T-helper 2 cell (primary cell): ENCODE data around the gene ACER3.

ENCODE experiments used
- DNase-seq, 5 experiments: peaks; one replicate each; pipeline versions ENCODE4 v3.0.0 to v3.0.0-alpha.2; 2012 to 2022

Gene ACER3

GRCh38 chr11:76997512-76997911, 136.8 kb downstream of the ACER3 start:
- DNase-seq: peak in 1 of 5 experiments; percentile 53

DNA sequence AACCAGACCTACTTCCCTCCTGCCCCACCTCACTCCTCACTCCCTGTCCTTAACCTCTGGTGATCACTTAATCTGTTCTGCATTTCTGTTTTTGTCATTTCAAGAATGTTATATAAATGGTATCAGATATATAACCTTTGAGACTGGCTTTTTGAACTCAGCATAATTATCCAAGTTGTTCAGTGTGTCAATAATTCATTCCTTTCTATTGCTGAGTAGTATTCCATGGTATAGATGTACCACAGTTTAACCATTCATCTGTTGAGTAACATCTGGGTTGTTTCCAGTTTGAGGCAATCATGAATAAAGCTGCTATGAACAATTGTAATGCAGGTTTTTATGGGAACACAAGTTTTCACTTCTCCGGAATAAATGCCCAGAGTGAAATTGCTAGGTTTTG, 138.9 kb downstream of the ACER3 start:
- DNase-seq: no peak

- no peak for DNase-seq
These were observed 140.9 kb downstream of the ACER3 start for GRCh38 chr11:77001613-77002012.

DNA sequence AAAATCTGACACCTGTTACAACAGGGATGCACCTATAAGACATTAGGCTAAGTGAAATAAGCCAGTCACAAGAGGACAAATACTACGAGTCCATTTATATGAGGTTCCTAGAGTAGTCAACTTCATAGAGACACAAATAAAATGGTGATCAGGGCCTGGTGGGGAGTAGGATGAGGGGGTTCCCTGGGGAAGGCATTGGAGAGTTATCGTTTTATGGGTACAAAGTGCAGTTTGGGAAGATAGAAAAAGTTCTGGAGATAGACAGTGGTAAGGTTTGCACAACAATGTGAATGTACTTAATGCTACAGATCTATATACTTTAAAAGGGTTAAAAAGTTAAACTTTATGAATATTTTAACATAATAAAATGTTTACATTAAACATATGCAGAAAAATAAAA, 142.1 kb downstream of the ACER3 start:
- no peak for DNase-seq

DNA sequence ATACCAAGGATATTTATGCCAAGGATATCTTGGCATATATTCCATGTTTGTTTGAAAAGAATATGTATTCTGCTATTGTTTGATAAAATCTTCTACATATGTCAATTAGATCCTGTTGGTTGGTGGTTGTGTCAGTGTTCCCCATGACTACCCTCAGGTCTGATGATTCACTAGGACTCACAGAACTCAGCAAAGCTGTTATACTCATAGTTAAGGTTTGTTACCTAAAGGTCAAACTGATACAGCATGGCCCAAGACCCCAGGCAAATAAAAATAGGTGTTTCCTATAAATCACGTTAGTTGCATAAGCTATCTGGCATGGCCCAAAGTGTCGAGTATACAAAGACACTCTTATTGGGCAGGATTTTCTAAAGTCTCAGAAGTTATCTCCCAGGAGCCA, 143.2 kb downstream of the ACER3 start:
- DNase-seq: no peak

DNA sequence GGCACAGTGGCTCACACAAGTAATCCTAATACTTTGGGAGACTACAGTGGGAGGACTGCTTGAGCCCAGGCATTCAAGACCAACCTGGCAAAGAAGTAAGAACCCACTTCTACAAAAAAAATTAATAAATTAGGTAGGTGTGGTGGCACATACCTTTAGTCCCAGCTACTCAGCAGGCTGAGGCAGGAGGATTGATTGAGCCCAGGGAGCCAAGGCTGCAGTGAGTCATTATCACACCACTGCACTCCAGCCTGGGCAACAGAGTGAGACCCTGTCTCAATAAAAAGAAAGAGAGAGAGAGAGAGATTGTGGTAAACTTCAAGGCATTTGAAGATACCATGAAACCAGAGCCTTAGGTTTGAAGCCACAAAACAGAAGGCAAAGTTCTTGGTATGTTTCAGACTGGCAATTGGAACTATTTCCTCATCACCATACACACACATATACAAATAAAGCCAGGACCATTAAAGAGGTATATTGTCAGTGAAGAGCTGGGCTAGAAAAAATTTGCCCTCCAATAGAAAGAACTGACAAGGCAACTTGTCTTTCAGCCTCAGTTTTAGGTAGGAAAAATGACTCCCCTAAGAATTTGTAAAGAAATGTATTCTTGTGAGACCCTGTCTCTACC, 148.9 kb downstream of the ACER3 start:
- DNase-seq: no peak

GRCh38 chr11:77014669-77015068, 154.0 kb downstream of the ACER3 start:
- DNase-seq: no peak

DNA sequence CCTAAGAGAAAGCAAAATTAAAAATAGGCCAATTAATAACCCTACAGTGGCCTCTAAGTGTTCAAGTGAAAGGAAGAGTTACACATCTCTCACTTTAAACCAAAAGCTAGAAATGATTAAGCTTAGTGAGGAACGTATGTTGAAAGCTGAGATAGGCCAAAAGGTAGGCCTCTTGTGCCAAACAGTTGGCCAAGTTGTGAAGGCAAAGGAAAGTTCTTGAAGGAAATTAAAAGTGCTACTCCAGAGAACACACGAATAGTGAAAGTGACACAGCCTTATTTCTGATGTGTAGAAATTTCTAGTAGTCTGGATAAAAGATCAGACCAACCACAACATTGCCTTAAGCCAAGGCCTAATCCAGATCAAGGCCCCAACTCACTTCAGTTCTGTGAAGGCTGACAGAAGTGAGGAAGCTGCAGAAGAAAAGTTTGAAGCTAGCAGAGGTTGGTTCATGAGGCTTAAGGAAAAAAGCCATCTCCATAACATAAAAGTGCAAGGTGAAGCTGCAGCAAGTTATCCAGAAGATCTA, 157.7 kb downstream of the ACER3 start:
- DNase-seq: peak in 1 of 5 experiments; percentile 27

GRCh38 chr11:77019976-77020595, 159.4 kb downstream of the ACER3 start:
- DNase-seq: no peak

DNA sequence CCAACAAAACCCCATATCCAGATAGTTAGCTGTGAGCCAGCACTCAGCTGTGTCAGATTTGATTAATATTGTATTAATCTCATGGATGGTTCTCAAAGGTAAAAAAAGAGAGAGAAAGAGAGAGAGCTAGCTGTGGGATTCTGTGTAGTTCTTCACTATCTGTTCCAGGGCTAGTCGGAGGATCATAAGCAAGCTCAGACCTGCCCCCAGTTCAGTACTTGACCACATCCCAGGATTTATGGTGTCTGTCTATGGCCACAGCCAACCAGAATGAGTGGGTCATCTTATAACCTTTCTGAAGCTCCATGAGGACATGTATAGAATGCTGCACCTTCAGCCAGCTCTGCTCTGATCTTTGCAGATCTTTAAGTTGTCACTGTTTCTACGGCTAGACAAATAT, 160.0 kb downstream of the ACER3 start:
- no peak for DNase-seq

DNA sequence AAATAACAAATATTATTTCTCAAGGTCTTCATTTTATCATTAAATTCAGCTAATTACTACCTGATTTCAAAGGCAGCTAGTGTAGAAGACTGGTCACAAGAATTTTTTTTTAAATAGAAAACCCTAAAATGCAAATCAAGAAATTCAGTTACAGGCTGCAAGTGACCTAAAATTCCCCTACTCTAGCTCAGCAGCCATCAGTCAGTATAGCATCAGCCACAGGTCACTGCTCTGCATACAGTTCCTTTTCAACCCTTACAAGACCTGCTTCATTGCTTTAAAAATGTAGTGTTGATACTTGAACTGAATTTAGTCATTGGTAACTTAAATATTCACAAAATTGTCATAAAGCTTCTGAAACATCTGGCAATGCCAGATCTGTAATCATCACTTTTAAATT, 164.0 kb downstream of the ACER3 start:
- no peak for DNase-seq

DNA sequence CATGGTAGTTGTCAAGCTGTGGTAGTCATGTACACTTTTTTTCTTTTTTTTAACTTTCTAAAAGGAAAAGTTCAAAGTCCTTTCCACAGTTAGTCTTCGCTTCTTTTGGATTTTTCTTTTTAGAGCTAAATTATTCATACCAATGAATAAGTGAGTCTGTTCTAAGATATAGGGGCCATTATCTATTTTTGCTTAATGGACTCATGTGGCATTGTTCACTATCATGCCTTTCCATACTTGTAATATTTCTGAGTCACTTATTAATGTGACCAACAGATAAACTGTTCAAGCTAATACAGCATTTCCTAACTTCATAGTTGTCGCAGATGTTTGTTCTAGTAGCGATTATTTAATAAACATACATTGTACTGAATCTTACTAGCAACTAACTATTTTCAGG, 165.5 kb downstream of the ACER3 start:
- DNase-seq: no peak

DNA sequence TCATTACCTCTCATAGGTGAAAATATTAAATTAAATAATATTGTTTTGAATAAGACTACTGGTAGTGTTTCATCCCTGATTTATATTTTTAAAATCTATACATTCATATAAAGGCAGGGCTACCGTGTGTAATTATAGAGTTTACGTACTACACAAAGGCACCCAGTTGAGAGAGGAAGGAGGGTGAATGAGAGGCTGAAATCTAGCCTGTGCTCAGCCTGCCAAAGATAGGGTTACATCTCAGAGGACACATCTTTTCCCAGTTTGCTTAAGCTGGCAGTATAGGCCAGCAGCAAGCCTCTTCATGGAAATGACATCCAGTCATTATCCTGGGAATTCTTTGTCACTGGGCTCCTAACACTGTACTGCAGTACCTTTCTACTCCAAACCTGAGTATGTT, 166.0 kb downstream of the ACER3 start:
- DNase-seq: no peak

DNA sequence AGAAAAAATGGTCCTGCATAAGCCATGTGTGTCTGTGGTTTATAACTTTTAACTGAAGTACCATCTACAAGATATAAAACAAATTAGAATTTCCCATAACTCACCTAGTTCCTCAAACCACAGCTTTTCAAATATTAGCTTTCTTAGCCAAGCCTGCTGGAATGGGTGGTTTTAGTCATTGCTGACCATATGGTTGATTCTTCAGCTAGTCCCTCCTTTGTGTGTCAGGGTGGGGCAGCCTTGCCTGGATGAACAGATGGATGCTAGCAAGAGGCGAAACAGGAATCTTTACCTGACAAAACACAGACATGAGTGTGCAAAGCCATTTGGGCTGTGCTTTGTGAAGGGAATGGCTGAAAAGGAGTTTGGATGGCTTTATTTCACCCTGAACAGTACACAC, 166.6 kb downstream of the ACER3 start:
- no peak for DNase-seq

DNA sequence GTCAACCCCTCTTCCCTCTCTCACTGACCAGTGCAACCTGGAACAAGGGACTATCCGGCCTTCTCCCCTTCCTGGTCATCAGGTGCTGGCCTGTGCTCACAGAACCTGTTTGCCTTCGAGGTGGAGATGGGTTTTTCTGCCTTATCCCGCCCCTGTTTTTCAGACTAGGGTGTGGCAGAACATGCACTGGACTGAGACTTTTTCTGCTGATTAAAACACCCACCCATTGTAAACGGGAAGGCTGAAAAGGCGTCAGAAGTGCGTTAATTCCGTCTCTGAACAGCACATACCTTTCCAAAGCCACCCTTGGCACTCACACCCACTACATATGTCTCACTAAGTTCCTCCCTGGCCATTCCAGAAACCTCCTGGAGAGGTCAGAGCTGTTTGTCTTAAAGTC, 169.1 kb downstream of the ACER3 start:
- DNase-seq: no peak

GRCh38 chr11:77030834-77031414, 170.2 kb downstream of the ACER3 start:
- no peak for DNase-seq

DNA sequence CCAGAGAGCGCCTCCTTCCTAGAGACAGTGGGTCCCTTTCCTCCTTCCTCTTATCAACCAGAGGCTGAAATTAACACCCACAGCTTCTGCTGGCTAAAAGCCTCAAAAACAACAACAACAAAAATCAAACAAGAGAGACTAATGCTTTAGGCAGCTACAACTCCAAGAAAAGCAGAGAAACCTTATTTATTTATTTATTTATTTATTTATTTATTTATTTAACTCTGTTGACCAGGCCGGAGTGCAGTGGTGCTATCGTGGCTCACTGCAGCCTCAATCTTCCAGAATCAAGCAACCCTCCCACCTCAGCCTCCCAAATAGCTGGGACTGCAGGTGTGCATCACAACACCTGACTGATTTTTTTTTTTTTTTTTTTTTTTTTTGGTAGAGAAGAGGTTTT, 170.9 kb downstream of the ACER3 start:
- no peak for DNase-seq

- DNase-seq: no peak
These were observed 174.3 kb downstream of the ACER3 start for GRCh38 chr11:77035039-77035438.

DNA sequence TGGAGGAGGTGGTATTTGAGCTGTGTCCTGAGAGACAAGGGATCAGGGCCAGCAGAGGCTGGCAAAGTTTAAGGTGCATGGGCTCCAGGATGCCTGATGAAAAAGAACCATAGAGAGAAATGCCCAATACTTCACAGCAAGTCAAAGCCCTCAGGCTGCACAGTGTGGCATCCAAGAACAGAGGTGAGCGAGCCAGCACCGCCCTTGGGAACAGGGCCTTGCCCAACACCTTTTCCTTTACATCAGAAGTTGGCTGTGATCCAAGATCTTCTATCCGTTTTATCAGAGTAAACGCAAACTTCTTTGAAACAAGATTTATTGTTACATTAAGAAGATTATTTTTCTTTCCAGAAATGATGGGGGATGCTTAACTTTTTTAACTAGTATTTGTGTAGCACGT, 174.9 kb downstream of the ACER3 start:
- no peak for DNase-seq

DNA sequence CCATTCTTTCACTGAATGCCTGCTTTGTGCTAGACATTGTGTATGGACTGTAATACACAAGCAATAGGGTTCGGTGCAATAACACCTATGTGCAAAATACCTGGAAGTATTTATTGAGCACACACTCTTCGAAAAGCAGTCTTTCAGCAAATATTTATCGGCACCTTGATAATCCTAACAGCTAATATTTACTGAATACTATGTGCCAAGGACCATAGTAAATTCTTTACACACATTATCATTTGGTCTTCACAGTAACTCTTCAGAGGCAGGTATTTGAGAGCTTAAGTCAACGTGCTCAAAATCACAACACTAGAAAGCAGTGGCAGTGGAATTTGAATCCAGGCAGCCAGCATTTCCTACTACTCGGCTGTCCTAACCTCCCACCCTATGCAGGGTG, 175.7 kb downstream of the ACER3 start:
- no peak for DNase-seq

DNA sequence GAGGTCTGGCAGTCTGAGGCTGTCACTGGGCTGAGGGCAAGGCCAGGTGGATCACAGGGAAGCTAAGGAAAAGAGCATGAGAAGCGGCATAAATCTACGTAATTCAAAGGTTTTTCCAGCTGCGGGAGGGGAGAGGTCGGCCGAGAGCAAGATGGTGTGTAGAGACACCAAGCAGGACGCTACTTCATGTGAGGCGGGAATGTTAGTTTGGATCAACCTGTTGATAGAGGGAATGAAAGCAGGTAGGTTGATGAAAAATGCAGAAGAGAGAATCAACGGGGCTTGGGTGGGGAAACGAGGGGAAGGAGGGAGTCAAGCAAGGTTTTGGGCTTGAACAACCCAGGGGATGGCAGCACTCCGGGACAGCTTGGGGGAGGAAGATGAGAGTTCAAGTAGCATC, 176.3 kb downstream of the ACER3 start:
- DNase-seq: no peak

DNA sequence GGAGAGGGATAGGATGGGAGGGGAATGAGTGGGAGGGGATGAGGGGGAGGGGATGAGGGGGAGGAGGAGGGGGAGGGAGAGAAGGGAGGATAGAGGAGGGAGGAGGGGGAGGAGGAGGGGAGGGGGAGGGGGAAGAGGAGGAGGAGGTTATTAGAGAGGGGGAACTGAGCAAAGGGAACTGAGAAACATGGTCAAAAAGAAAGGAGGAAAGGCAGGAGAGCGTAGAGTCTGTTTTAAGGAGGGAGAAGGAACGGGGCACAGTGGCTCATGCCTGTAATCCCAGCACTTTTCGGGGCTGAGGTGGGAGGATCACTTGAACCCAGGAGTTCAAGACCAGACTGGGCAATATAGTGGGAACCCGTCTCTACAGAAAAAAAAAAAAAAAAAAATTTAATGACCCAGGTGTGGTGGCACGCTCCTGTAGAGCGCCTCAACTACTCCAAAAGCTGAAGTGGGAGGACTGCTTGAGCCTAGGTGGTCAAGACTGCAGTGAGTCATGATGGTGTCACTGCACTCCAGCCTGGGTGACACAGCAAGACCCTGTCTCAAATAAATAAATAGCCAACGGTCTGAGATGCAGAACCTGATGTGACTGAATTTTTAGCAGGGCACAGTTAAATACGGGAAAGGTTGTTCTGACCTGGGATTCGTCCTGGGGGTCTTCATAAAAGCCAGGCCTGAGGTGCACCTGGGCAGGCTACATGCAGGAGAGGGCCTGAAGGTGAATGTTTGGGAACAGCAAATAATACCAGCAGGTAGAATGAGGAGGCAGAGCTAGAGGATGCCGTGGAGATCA, 177.5 kb downstream of the ACER3 start:
- no peak for DNase-seq

DNA sequence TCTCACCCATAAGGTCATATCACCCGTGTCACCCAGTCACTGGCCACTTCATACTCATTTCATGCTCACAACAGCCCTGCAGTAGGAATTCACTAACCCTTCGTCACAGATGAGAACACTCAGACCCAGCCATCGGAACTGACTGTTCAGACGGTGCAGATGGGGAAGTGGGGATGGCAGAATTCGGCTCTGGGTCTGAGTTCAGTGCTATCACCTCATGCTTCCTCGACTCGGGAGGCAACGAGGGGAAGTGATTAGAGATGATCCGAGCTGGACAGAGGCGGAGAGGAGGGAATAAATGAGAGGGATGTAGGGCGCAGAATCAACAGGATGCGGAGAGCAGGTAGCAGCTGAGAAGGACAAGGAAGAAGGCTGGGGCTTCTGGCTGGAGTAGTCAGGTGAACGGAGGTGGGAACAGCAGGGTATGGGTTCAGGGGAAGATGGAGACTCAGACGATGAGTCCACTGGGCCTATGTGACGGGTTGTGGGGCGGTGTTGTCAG, 178.2 kb downstream of the ACER3 start:
- no peak for DNase-seq
